GM23338 (cell line): ENCODE measurements around the gene HSD17B1.

Source experiments
- EZH2phosphoT487 ChIP-seq: fragments of 200-600 bp; sonication (generic); IDR thresholded peaks from one replicate; pipeline ENCODE4 v1.8.1; 2018; ENCODE audit warnings: antibody characterized with exemption; ENCODE audit not compliant: unreplicated experiment
- POLR2AphosphoS5 ChIP-seq: IDR thresholded peaks from 2 replicates; pipeline ENCODE4 v1.6.1; 2016; ENCODE audit warnings: antibody characterized with exemption, low read depth
- ZNF331 ChIP-seq: fragments of 250-450 bp; sonication (Bioruptor Pico); IDR thresholded peaks from 2 replicates; pipeline ENCODE4 v1.5.0; 2020; ENCODE audit warnings: low read depth, mild to moderate bottlenecking, moderate library complexity
- TF ChIP-seq, protein P1 (sequence below), 2 experiments: fragments of 200-600 bp in 1 of 2; sonication (generic) in 1 of 2; conservative IDR thresholded peaks; 2 replicates each; pipeline versions ENCODE4 v1.5.1 to v1.6.1; 2016 to 2017; ENCODE audit warnings: antibody characterized with exemption in 2 of 2, low read depth in 2 of 2, mild to moderate bottlenecking in 2 of 2, moderate library complexity in 1 of 2

DNA sequence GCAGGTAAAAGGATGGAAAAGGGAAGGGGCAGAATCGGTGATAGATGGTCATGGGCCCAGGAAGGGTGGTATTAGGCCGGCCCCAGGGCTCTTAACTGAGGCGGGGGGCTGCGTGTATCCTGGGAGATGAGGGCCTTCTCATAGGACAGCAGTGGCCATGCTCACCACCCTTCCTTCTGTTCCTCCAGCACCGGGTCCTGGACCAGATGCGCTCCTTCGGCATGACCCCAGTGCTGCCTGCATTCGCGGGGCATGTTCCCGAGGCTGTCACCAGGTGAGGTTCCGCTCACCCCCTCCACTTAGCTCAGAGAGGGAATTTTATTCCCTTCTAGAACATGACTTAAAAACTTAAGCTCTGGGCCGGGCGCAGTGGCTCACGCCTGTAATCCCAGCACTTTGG, 14.2 kb upstream of the HSD17B1 start:
- TF ChIP-seq POLR2AphosphoS5 (no peak), EZH2phosphoT487 (no peak), ZNF331 (CRISPR knock-in tag) (no peak)
- TF ChIP-seq, protein P1, sequence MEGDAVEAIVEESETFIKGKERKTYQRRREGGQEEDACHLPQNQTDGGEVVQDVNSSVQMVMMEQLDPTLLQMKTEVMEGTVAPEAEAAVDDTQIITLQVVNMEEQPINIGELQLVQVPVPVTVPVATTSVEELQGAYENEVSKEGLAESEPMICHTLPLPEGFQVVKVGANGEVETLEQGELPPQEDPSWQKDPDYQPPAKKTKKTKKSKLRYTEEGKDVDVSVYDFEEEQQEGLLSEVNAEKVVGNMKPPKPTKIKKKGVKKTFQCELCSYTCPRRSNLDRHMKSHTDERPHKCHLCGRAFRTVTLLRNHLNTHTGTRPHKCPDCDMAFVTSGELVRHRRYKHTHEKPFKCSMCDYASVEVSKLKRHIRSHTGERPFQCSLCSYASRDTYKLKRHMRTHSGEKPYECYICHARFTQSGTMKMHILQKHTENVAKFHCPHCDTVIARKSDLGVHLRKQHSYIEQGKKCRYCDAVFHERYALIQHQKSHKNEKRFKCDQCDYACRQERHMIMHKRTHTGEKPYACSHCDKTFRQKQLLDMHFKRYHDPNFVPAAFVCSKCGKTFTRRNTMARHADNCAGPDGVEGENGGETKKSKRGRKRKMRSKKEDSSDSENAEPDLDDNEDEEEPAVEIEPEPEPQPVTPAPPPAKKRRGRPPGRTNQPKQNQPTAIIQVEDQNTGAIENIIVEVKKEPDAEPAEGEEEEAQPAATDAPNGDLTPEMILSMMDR (conservative IDR thresholded peaks at IDR 0.05; ENCODE audit: low read depth in 2 of 2) = no peak
